ENCODE measurements around the gene FYB1. TPM values are rescaled to one million over a fixed set of nuclear protein-coding genes. Genes with fewer than 3 reads are reported as not detected.

FYB1 gene
- total and polyA plus RNA-seq, 2 of the 8 experiments (the other 6 are each of a cell fraction or from before 2014, with no cell fraction given) = not detected

GRCh38 chr5:39238366-39239105 is 19.2 kb upstream of the FYB1 start:
- FAIRE-seq = no peak
- POLR2A ChIA-PET (ENCODE audit: partially characterized antibody) = no interaction called here
- CTCF ChIA-PET (ENCODE audit: partially characterized antibody) = interaction anchor here (1.0 to 1.8 kb wide), 2 partner anchors 21 kb away, joined by 6 to 7 read pairs; no protein-coding TSS in a partner anchor
- no peak for TF ChIP-seq HDAC2 (IDR thresholded peaks at IDR 0.05; ENCODE audit: borderline replicate concordance in 1 of 2, low read depth in 2 of 2, low read length in 2 of 2)

More at GRCh38 chr5:39238366-39239105, 19.2 kb upstream of the FYB1 start:
- DNase-seq (ENCODE audit: low read depth in 1 of 2, low spot score in 2 of 2) = no peak
- Histone ChIP-seq H3K4ac (replicated peaks; ENCODE audit: insufficient read length, low read depth, low read length) (no peak overlapping the region), H2AFZ (ENCODE audit: low read length) (no peak overlapping the region; the same call in 1 of the 2 replicates), H3K56ac (replicated peaks; ENCODE audit: insufficient read length, low read depth, low read length) (no peak overlapping the region), H3K4me3 (ENCODE audit: extremely low read depth in 1 of 4, insufficient read depth in 2 of 4, low read depth in 3 of 4, low read length in 4 of 4) (no peak overlapping the region), H2BK20ac (ENCODE audit: low read length) (no peak overlapping the region), H2BK120ac (replicated peaks; ENCODE audit: low read depth, low read length) (no peak overlapping the region), H4K20me1 (replicated peaks in 1 of 2; ENCODE audit: control insufficient read depth in 1 of 2, insufficient read depth in 2 of 2, low read length in 2 of 2) (no peaks in the 10 kb centered on the region), H3K27ac (ENCODE audit: low read depth, low read length) (no peak overlapping the region), H3K9ac (replicated peaks in 1 of 4; ENCODE audit: extremely low read depth in 1 of 4, low read depth in 3 of 4, low read length in 3 of 4) (no peak overlapping the region), H3K9me3 (ENCODE audit: insufficient read depth in 2 of 2, low read depth in 1 of 2, low read length in 1 of 2) (0 out of 4 replicates have a peak, but pooled peaks cover 0 to 2% of the 10 kb centered on the region in 2 experiments), H3K27me3 (replicated peaks in 1 of 4; ENCODE audit: control insufficient read depth in 3 of 4, extremely low read depth in 1 of 4, insufficient read depth in 3 of 4, low read length in 3 of 4) (peaks cover 0 to 1% (median 0%) of the 10 kb centered on the region in 4 experiments; a peak in 1 of 7 replicates), H3K14ac (ENCODE audit: insufficient read length) (no peak overlapping the region), H3K4me2 (ENCODE audit: insufficient read depth in 1 of 2, low read depth in 2 of 2, low read length in 2 of 2) (no peak overlapping the region), H2BK5ac (ENCODE audit: low read depth, low read length) (no peak overlapping the region), H4K8ac (ENCODE audit: extremely low read depth, insufficient read depth, low read length) (no peak overlapping the region), H2BK15ac (ENCODE audit: low read length) (no peak overlapping the region), H3K36me3 (ENCODE audit: control insufficient read depth in 2 of 4, insufficient read depth in 4 of 4, low read length in 3 of 4) (no peaks in the 10 kb centered on the region), H3K23me2 (ENCODE audit: low read depth, low read length) (no peaks in the 10 kb centered on the region), H4K91ac (replicated peaks; ENCODE audit: insufficient read length, low read length) (no peak overlapping the region), H2AK5ac (ENCODE audit: low read depth, low read length) (no peak overlapping the region), H3K79me2 (ENCODE audit: control insufficient read depth in 1 of 2, insufficient read depth in 2 of 2, low read length in 2 of 2) (no peaks in the 10 kb centered on the region), H3K18ac (ENCODE audit: extremely low read depth, low read length) (no peak overlapping the region), H4K5ac (ENCODE audit: insufficient read length, low read depth, low read length) (no peak overlapping the region), H3K23ac (ENCODE audit: insufficient read length) (no peak overlapping the region), H3K79me1 (ENCODE audit: low read depth, low read length) (no peaks in the 10 kb centered on the region), H3K4me1 (replicated peaks in 1 of 4; ENCODE audit: control insufficient read depth in 3 of 4, insufficient read depth in 4 of 4, low read length in 3 of 4) (no peaks in the 10 kb centered on the region), H2BK12ac (ENCODE audit: low read depth, low read length) (no peak overlapping the region)
- WGBS, 2 experiments (ENCODE audit: extremely low coverage in 1 of 2, insufficient coverage in 1 of 2, insufficient read length in 1 of 2, insufficient replicate concordance in 2 of 2, low coverage in 1 of 2, low lambda C conversion rate in 2 of 2, missing lambda C conversion rate in 1 of 2) = 85% methylated on average over 3 of the region's 3 CpGs; no CpG with 5 or more reads in 1 of the 2 experiments

Data from H1 (cell line).